Activated CD4-positive, alpha-beta T cell treated with anti-CD3 and anti-CD28 coated beads, Interleukin-2, amount 10 ng/mL, durations not matched to agents 24 days and 14 days (primary cell): ENCODE data around the gene MICAL3. TPM values are rescaled to one million over a fixed set of nuclear protein-coding genes. Genes with fewer than 3 reads are reported as not detected.

ENCODE experiments used
- DNase-seq: peaks from one replicate; pipeline ENCODE4 v3.0.0; 2022
- H3K27ac Mint-ChIP-seq: one replicate; pipeline ENCODE4 v1.8.0; 2022; ENCODE audit warnings: mild to moderate bottlenecking, mixed read lengths
- H3K27me3 Mint-ChIP-seq: one replicate; pipeline ENCODE4 v1.8.0; 2022; ENCODE audit warnings: mixed read lengths
- H3K36me3 Mint-ChIP-seq: one replicate; pipeline ENCODE4 v1.8.0; 2022; ENCODE audit warnings: low read depth, mild to moderate bottlenecking, mixed read lengths
- H3K4me1 Mint-ChIP-seq: one replicate; pipeline ENCODE4 v1.8.0; 2021; ENCODE audit warnings: mixed read lengths
- H3K4me3 Mint-ChIP-seq: one replicate; pipeline ENCODE4 v1.8.0; 2022; ENCODE audit warnings: mild to moderate bottlenecking, moderate library complexity, mixed read lengths
- H3K9me3 Mint-ChIP-seq: one replicate; pipeline ENCODE4 v1.8.0; 2021; ENCODE audit warnings: mixed read lengths
- intact Hi-C: fragments of 100-400 bp; cut with micrococcal nuclease; formaldehyde crosslinking; loops from one replicate; pipeline ENCODE4 v1.15.1; 2023
- total RNA-seq: library from RNA; stranded (reverse); gene quantifications from 2 replicates; pipeline ENCODE4 v1.2.3, GENCODE V29; 2022

Gene MICAL3
- total RNA-seq, 1 donor from 2014 or later: 51.2 TPM

DNA sequence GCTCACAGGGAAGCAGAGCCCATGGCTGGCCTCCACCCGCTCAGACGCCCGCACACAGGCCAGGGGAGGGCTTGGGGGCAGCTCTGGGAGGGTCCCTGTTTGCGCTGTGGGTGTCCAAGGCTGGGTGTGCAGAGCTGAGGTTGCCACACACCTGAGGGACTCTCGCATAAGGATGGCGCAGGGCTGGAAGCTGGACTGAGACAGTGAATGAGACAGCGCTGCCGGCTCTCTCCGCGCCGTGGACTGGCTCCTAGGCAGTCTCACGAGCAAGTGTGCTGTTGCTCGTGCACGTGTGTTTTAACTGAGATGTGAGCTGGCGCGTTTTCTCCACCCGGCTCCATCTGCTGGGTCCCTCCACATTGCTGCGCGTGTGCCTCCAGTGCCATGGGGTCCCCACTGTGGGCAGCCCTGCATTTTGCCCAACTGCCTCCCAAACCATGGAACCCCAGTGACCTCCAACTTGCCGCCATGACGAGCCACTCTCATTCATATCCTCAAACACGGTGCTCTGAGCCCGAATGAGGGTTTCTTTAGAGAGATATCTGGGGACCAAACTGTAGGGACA is 245.9 kb downstream of the MICAL3 start:
- H3K9me3 Mint-ChIP-seq: no peaks in the 10 kb centered on the region
- H3K4me3 Mint-ChIP-seq: peak overlapping the region; percentile 92
- peak overlapping the region; percentile 17 for H3K27ac Mint-ChIP-seq
- H3K4me1 Mint-ChIP-seq: peaks cover 56% of the 10 kb centered on the region
- intact Hi-C loops: no loop called here
- no peak for DNase-seq
- H3K27me3 Mint-ChIP-seq: peaks cover 6% of the 10 kb centered on the region
- H3K36me3 Mint-ChIP-seq: peaks cover 1% of the 10 kb centered on the region

DNA sequence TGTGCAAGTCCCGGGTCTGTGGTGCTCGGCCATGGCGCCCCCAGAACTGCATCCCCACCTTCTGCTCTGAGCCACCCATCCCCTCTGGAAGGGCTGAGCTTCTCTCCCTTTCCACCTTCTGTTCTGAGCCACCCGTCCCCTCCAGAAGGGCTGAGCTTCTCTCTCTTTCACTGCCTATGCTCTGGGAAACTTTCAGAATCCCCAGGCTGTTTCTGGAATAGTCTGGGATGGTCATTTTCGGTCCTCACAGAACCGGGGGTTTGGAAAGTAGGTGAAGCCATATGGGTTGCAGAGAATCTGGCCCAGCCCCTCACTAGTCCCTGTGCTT is 246.7 kb downstream of the MICAL3 start:
- Mint-ChIP-seq H3K4me3 (peak overlapping the region; percentile 92), H3K27ac (peak overlapping the region; percentile 98), H3K36me3 (peaks cover 1% of the 10 kb centered on the region), H3K9me3 (no peaks in the 10 kb centered on the region), H3K27me3 (peaks cover 7% of the 10 kb centered on the region), H3K4me1 (peaks cover 64% of the 10 kb centered on the region)
- no peak for DNase-seq
- intact Hi-C loops: loop anchor here (1.0 kb wide), 1 partner anchor 10 kb away; no protein-coding TSS in a partner anchor

DNA sequence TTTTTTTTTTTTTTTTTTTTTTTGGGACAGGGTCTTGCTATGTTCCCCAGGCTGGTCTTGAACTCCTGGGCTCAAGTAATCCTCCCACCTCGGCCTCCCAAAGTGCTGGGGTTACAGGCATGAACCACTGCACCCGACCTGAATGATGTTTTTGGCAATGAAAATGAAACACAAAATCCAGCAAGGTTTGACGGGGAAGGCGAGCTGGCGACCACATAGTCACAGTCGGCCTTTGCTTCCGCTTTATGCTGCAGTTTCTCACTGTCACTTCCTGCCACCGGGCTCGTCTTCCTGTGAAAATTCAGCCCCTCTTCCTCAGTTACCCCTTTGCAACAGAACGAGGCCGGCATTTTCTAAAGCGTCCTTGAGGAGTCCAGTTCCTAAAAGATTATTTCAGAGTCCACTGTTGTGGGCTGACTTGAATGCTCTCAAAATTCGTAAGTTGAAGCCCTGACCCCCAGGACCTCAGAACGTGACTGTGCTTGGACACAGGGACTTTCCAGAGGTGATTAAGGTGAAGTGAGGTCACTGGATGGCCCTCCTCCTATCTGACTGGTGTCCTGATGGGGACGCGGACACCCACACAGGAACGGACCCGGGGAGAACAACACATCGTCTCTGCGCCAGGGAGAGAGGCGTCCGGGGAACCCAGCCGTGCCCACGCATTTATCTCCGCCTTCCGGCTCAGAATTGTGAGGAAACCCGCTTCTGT is 247.2 kb downstream of the MICAL3 start:
- intact Hi-C loops: loop anchor here (1.0 kb wide), 1 partner anchor 10 kb away; no protein-coding TSS in a partner anchor
- H3K4me1 Mint-ChIP-seq: peaks cover 67% of the 10 kb centered on the region
- DNase-seq: peak; percentile 92

DNA sequence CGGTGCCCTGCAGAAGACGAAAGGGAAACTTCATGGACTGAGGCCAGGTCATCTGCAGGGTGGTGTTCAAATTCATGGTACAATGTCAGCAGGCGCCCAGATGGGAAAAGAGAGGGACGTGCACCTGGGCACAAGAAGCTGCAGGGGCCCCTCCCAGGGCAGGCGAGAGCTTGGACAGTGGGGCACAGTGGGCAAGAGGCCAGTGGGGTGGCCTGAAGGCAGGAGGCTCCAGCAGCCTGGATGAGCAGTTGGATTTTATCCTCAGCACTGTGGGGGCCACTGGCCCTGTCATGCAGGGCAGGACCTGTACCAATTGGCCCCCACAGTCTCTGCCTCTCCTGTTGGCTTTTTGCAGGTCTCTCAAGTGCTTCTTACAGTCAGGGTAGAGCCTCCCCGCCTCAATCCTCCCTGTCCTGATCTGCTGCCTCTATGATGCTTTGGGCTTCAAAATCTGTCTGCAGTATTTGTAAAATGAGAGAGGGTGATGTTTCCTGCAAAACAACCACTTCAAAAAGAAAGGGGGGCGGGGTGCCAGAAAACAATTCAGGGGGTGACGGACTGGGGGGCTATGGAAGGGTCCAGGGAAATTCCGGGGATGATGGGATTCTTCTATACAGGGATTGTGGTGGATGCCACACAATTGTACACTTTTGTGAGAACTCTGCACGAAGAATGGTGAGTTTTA is 248.4 kb downstream of the MICAL3 start:
- intact Hi-C loops: no loop called here
- Mint-ChIP-seq H3K4me1 (peaks cover 67% of the 10 kb centered on the region), H3K27ac (peak overlapping the region; percentile 79), H3K27me3 (peaks cover 8% of the 10 kb centered on the region), H3K36me3 (peaks cover 5% of the 10 kb centered on the region), H3K4me3 (peak overlapping the region; percentile 54), H3K9me3 (no peaks in the 10 kb centered on the region)
- no peak for DNase-seq

More for the DNA sequence above, 247.2 kb downstream of the MICAL3 start:
- peak overlapping the region; percentile 98 for H3K27ac Mint-ChIP-seq
- peaks cover 1% of the 10 kb centered on the region for H3K36me3 Mint-ChIP-seq
- H3K4me3 Mint-ChIP-seq: peak overlapping the region; percentile 92
- H3K9me3 Mint-ChIP-seq: no peaks in the 10 kb centered on the region
- H3K27me3 Mint-ChIP-seq: peaks cover 6% of the 10 kb centered on the region

DNA sequence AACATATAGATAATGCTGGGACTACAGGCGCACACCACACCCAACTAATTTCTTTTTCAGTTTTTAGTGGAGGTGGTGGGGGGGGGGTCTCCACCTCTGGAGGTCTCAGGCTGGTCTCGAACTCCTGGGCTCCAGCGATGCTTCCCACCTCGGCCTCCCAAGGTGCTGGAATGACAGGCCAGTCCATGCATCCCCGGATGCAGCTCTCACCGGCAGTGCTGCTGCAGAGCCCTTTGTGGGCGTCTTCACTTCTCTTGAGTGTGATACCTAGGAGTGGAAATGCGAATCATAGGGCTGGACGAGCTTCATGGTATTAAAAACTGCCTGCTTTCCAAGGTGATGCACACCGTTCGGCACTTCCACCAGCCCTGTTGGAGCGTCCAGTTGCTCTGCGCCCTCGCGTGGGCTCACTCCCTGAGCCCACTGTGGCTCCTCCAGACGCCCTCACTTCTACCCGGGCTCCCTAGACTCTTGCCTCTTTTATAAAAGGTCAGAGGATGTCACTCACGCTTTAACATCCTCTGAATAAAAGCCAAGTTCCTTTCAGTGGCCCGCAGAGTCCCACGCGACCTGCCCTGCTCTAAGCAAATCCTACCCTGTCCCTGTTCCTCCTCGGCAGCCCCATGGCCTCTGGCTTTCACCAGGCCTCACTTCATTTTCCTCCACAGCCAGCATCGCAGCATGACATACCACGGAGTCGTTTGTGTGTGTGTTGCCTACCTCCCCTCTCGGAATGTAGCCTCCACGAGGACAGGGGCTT is 249.3 kb downstream of the MICAL3 start:
- intact Hi-C loops: loop anchor here (5.0 kb wide), 1 partner anchor 138 kb away; the partner anchor contains the start of gene BCL2L13

DNA sequence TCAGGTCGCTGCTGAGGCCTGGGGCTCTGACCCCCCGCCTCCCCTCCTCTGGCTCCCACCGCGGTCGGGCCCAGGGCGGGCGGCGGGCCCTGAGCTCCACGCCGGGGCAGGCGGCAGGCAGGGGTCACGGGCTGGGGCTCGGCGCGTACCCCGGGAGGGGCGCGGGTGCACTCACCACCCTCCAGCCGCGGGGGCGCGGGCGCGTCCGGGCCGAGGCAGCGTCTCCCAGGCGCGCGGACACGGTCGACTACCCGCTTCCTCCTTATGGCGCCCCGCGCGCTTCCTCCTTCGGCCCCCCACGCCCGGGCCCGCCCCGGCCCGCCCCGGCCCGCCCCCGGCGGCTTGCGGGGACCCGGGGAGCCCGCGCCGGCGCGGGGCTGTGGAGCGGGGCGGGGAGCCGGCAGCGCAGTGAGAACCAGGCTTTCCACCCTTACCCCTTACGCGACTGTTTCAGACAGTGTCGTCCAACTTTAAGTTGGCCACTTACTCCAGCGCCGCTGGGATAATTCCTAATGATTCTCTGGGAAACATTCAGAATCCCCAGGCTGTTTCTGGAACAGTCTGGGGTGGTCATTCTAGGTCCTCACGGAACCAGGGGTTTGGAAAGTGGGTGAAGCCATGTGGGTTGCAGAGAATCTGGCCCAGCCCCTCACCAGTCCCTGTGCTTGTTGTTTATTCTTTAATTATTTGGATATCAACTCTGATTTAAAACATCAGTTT is 250.0 kb downstream of the MICAL3 start, which contains the start of gene BID:
TSS of gene BID (minus strand) at position 264 of the 720 bp plus-strand sequence. CDS start 24,353 bp downstream, outside the sequence.
- intact Hi-C loops: loop anchor here (5.0 kb wide), 1 partner anchor 137 kb away; the partner anchor contains the start of gene BCL2L13
- peak; percentile 88 for DNase-seq
- Mint-ChIP-seq H3K9me3 (no peaks in the 10 kb centered on the region), H3K4me3 (peak within 1 kb of the TSS; percentile 86), H3K36me3 (peaks cover 5% of the 10 kb centered on the region), H3K27me3 (peaks cover 14% of the 10 kb centered on the region), H3K27ac (peak within 1 kb of the TSS; percentile 79), H3K4me1 (peaks cover 57% of the 10 kb centered on the region)

More for the DNA sequence above, 249.3 kb downstream of the MICAL3 start:
- peaks cover 5% of the 10 kb centered on the region for H3K36me3 Mint-ChIP-seq
- H3K4me3 Mint-ChIP-seq: peak overlapping the region; percentile 54
- H3K4me1 Mint-ChIP-seq: peaks cover 61% of the 10 kb centered on the region
- no peak for DNase-seq
- H3K27ac Mint-ChIP-seq: peak overlapping the region; percentile 79
- H3K9me3 Mint-ChIP-seq: no peaks in the 10 kb centered on the region
- peaks cover 10% of the 10 kb centered on the region for H3K27me3 Mint-ChIP-seq

DNA sequence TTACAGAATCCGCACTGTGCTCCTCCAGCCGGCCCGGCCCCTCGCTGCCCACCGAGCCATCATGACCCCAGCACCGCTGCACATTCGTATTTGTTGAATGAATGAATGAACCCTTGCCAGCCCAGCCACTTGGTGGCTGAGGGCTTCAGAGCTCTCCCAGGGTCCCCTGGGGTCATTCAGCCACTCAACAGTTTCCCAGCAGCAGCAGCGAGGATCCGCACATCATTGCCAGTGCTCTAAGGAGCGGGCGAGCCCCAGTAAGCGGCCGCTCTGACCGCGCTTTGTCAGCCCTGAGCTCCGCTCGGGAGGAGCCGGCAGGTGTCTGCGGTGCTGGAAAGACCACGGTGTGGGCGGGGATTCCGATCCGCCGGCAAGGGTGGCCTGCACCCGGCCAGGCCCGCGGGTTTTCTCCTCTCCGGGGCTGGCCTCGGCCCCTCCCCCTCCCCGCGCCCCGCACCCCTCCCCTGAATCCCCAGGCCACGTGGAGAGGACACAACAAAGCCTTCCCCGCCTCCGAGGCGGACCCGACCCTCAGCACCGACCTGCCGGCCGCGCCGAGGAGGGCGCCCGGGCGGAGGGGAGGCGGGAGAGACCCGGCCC is 250.7 kb downstream of the MICAL3 start:
- Mint-ChIP-seq H3K27ac (peak overlapping the region; percentile 77), H3K27me3 (peaks cover 14% of the 10 kb centered on the region), H3K4me1 (peaks cover 50% of the 10 kb centered on the region), H3K9me3 (no peaks in the 10 kb centered on the region), H3K36me3 (peaks cover 4% of the 10 kb centered on the region), H3K4me3 (peak overlapping the region; percentile 86)
- intact Hi-C loops: loop anchor here (1.0 to 5.0 kb wide), 2 partner anchors 8 to 136 kb away; partner anchors contain the start of gene BCL2L13
- DNase-seq: peak; percentile 90

DNA sequence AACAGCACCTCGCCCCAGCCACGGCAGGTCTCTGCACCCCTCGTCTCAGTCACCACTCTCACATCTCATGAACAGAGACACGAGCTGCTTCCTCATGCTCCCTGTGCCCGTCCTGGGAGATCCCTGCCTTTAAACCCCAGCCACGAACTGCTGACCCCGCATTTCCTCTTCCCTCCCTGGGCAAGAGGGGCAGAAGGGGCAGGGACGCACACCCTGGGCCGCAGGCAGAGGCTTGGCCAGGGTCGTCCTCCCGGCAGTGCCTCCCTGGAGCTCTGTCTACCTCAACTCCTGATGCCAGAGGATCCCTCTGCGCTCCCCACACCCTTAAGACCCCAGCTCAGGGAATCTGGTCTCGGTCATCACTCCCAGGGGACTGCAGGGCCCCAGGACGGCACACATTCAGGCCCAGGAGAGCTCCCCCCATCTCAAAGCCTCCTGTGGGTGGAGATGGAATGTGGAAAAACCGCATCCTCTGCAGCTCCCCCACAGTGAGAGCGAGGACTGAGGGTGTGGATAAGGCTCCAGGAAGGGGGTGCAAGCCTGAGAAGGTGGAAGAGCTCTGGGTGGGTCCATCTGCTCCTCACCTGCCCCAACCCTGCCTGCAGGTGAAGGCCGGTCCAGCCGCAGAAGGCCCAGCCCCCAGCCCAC is 251.3 kb downstream of the MICAL3 start:
- peak overlapping the region; percentile 86 for H3K4me3 Mint-ChIP-seq
- H3K4me1 Mint-ChIP-seq: peaks cover 49% of the 10 kb centered on the region
- intact Hi-C loops: loop anchor here (1.0 to 5.0 kb wide), 2 partner anchors 8 to 136 kb away; partner anchors contain the start of gene BCL2L13
- DNase-seq: no peak
- peaks cover 4% of the 10 kb centered on the region for H3K36me3 Mint-ChIP-seq
- H3K27me3 Mint-ChIP-seq: peaks cover 14% of the 10 kb centered on the region
- no peaks in the 10 kb centered on the region for H3K9me3 Mint-ChIP-seq
- peak overlapping the region; percentile 77 for H3K27ac Mint-ChIP-seq

DNA sequence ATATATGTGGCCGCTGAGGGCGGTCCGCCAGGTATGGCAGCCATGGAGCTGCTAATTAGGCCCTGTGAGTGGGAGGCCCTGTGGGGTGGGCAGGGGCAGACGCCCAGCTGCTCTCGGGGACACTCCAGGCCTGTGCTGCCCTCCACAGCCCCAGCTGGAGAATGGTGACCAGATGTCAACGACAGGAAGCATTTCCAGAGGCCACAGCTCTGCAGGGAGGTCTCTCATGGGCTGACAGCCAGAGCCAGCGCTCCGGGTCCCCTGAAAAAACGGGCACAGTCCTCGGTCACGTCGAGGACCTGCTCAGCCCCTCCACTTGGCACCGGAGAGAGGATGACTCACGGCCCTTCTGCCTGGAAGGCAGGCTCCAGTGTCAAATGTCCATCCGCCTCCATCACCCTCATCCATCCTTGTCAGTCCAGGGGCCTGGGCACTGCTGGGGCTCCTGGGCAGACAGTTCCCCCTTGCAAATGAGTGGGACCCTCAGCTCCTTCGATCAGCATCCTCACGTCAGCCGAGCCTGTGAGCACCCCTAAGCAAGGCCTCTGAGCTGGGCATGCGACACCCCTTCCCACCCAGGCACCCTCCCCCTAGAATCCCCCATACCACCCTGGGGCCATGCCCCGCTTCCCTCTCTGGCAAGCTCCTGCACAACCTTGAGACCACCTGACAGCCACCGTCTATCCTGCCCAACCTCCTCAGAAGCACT is 252.0 kb downstream of the MICAL3 start:
- Mint-ChIP-seq H3K27me3 (peaks cover 17% of the 10 kb centered on the region), H3K27ac (no peak overlapping the region), H3K36me3 (peaks cover 4% of the 10 kb centered on the region), H3K9me3 (no peaks in the 10 kb centered on the region), H3K4me3 (peak overlapping the region; percentile 86), H3K4me1 (peaks cover 50% of the 10 kb centered on the region)
- intact Hi-C loops: loop anchor here (5.0 kb wide), 1 partner anchor 135 kb away; the partner anchor contains the start of gene BCL2L13
- no peak for DNase-seq

DNA sequence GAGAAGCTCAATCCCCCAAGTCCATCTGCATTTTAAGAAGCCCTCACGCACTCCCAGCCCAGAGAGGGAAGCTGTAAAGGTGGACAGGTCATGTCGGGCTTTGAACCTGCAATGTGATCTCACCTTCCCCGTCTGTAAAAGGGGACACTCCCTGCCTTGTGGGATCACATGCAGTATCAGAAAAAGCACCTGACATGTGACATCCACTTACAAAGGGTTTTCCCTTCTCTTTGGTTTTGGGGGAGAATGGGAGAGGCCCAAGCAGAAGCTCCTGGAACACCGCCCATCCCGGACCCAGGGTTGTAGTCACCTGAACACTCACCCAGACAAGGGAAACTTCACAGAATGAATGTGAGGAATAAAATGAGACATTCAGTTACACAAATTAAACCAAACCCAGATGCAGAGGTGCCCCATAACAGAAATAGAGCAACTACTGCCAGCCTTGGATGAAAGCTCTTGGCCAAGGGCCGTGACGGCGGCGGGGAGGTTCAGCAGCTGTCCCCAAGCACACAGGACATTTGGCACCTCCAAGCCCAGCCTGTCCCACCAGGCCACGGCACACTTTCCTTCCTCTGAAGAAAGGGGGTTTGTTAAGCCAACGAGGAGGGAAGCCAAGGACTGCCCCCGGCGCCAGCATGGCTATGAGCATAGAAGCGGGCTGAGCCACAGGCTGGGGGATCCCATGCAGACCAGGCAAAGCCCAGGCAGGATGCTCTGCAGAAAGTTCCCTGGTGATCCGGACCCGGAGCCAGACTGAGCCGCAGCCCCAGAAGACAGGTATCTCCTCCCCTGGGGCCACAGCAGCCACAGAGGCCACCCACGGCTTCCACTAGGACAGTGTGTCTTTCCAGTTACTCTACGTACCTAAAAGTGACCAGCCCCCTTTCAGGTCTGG is 253.9 kb downstream of the MICAL3 start:
- H3K27ac Mint-ChIP-seq: no peak overlapping the region
- peaks cover 4% of the 10 kb centered on the region for H3K36me3 Mint-ChIP-seq
- H3K27me3 Mint-ChIP-seq: peaks cover 18% of the 10 kb centered on the region
- no peaks in the 10 kb centered on the region for H3K9me3 Mint-ChIP-seq
- no peak for DNase-seq
- H3K4me3 Mint-ChIP-seq: no peak overlapping the region
- intact Hi-C loops: loop anchor here (5.0 kb wide), 1 partner anchor 133 kb away; the partner anchor contains the start of gene BCL2L13
- peaks cover 40% of the 10 kb centered on the region for H3K4me1 Mint-ChIP-seq

DNA sequence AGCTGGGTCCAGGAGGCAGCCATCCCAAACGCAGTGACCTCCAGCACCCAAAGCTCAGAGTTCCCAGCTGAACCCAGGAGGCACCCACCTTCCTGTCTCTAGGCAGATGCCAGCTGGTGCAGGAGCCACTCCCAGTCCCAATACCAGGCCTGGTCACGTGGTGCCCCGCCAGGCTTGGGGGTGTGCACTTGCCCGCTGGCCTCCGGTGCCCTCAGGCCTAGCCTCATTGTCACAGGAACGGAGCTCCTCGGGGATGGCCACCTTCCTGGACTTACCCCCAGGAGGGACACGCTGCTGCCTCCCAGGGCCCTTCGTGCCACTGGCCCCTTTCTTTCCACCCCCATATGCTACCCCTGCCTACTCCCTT is 254.7 kb downstream of the MICAL3 start:
- intact Hi-C loops: loop anchor here (5.0 kb wide), 2 partner anchors 132 to 682 kb away; partner anchors contain the start of gene BCL2L13
- DNase-seq: no peak
- H3K36me3 Mint-ChIP-seq: peaks cover 4% of the 10 kb centered on the region
- H3K4me1 Mint-ChIP-seq: peaks cover 36% of the 10 kb centered on the region
- no peak overlapping the region for H3K4me3 Mint-ChIP-seq
- H3K27me3 Mint-ChIP-seq: peaks cover 23% of the 10 kb centered on the region
- H3K27ac Mint-ChIP-seq: no peak overlapping the region
- H3K9me3 Mint-ChIP-seq: no peaks in the 10 kb centered on the region
